ENCODE measurements around the gene LCA5L. TPM values are rescaled to one million over a fixed set of nuclear protein-coding genes. Genes with fewer than 3 reads are reported as not detected.
A peak's percentile ranks its signal among the peaks of the same experiment; 100 is the strongest.

The LCA5L gene
- total and polyA plus RNA-seq, 2 experiments from 2014 or later, result 0.37 to 1.8 TPM

GRCh38 chr21:39386899-39387298 lies 58.7 kb downstream of the LCA5L start:
- H3K79me2 ChIP-seq, result peaks cover 38% of the 10 kb centered on the region
- H3K36me3 ChIP-seq (replicated peaks; ENCODE audit: insufficient read depth, low read depth), result no peaks in the 10 kb centered on the region
- no peaks in the 10 kb centered on the region for H3K4me1 ChIP-seq (ENCODE audit: insufficient read depth)
- WGBS (ENCODE audit: low lambda C conversion rate, missing lambda C conversion rate), result 95% methylated on average over 11 of the region's 11 CpGs
- H4K20me1 ChIP-seq (ENCODE audit: insufficient read depth, poor library complexity, severe bottlenecking), result peaks cover 3% of the 10 kb centered on the region
- H3K4me3 ChIP-seq, result no peak overlapping the region
- no peaks in the 10 kb centered on the region for H3K9me2 ChIP-seq (replicated peaks; ENCODE audit: insufficient read depth)
- no peak for DNase-seq (ENCODE audit: low spot score)
- no peak overlapping the region for H2AFZ ChIP-seq
- H3K27ac ChIP-seq, result no peak overlapping the region
- no peaks in the 10 kb centered on the region for H3K9me3 ChIP-seq (ENCODE audit: low read depth)
- H3K4me2 ChIP-seq, result peak overlapping the region; percentile 83
- H3K27me3 ChIP-seq, result no peaks in the 10 kb centered on the region
- TF ChIP-seq, protein P1, sequence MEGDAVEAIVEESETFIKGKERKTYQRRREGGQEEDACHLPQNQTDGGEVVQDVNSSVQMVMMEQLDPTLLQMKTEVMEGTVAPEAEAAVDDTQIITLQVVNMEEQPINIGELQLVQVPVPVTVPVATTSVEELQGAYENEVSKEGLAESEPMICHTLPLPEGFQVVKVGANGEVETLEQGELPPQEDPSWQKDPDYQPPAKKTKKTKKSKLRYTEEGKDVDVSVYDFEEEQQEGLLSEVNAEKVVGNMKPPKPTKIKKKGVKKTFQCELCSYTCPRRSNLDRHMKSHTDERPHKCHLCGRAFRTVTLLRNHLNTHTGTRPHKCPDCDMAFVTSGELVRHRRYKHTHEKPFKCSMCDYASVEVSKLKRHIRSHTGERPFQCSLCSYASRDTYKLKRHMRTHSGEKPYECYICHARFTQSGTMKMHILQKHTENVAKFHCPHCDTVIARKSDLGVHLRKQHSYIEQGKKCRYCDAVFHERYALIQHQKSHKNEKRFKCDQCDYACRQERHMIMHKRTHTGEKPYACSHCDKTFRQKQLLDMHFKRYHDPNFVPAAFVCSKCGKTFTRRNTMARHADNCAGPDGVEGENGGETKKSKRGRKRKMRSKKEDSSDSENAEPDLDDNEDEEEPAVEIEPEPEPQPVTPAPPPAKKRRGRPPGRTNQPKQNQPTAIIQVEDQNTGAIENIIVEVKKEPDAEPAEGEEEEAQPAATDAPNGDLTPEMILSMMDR (IDR thresholded peaks at IDR 0.05; ENCODE audit: poor library complexity), result no peak
- TF ChIP-seq EZH2 (IDR thresholded peaks at IDR 0.05; ENCODE audit: borderline replicate concordance), result no peak
- TF ChIP-seq EZH2phosphoT487 (IDR thresholded peaks at IDR 0.05; ENCODE audit: low read depth, severe bottlenecking, unreplicated experiment), result no peak

- TF ChIP-seq EZH2 (IDR thresholded peaks at IDR 0.05; ENCODE audit: borderline replicate concordance) (no peak), EZH2phosphoT487 (IDR thresholded peaks at IDR 0.05; ENCODE audit: low read depth, severe bottlenecking, unreplicated experiment) (no peak)
- TF ChIP-seq, protein P1 (IDR thresholded peaks at IDR 0.05; ENCODE audit: poor library complexity), result no peak
- Histone ChIP-seq H3K79me2 (peaks cover 45% of the 10 kb centered on the region), H3K9me3 (ENCODE audit: low read depth) (no peaks in the 10 kb centered on the region), H3K27ac (no peak overlapping the region), H3K4me3 (no peak overlapping the region), H3K27me3 (no peaks in the 10 kb centered on the region), H3K9me2 (replicated peaks; ENCODE audit: insufficient read depth) (no peaks in the 10 kb centered on the region), H3K4me2 (no peak overlapping the region), H4K20me1 (ENCODE audit: insufficient read depth, poor library complexity, severe bottlenecking) (peaks cover 3% of the 10 kb centered on the region), H3K36me3 (replicated peaks; ENCODE audit: insufficient read depth, low read depth) (no peaks in the 10 kb centered on the region), H2AFZ (no peak overlapping the region), H3K4me1 (ENCODE audit: insufficient read depth) (peaks cover 2% of the 10 kb centered on the region)
- WGBS (ENCODE audit: low lambda C conversion rate, missing lambda C conversion rate), result 93% methylated on average over 13 of the region's 13 CpGs
- DNase-seq (ENCODE audit: low spot score), result no peak
These were observed 59.4 kb downstream of the LCA5L start for GRCh38 chr21:39386194-39386593.

DNA sequence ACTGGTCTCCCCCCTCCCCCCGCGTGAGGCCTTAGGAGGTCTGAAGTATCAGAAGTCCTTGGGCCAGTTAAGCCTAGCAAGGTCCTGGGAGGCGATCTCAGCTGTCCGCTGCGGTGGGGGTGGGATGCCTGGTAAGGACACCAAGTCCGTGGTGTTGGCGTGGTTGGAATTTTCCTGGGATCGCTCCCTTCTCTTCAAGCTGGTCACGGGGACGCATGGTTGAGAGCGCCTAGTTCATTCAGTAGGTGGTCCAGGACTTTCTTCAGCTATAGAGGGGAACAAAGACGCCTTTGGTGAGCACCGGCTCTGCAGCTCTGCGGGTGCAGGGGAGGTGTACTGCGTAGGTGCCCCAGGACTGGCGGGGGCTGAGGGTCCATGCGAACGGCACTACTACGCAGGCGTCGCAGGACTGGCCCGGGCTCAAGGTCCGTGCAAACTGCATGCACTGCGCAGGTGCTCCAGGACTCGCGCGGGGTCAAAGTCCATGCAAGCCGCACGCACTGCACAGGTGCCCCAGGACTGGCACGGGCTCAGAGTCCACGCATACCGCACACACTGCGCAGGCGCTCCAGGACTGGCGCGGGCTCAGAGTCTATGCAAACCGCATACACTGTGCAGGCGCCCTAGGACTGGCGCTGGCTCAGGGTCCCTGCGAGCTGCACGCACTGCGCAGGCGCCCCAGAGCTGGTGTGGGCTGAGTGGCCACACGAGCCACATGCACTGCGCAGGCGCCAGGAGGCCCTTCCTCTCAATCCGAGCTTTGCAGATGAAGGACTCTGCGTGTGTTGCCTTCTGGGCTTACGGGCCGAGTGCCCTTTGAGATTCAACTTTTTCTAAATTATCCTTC lies 60.1 kb downstream of the LCA5L start:
- Histone ChIP-seq H4K20me1 (ENCODE audit: insufficient read depth, poor library complexity, severe bottlenecking) (peaks cover 3% of the 10 kb centered on the region), H3K36me3 (replicated peaks; ENCODE audit: insufficient read depth, low read depth) (no peaks in the 10 kb centered on the region), H3K4me3 (no peak overlapping the region), H3K79me2 (peaks cover 49% of the 10 kb centered on the region), H3K9me2 (replicated peaks; ENCODE audit: insufficient read depth) (no peaks in the 10 kb centered on the region), H3K27ac (no peak overlapping the region), H2AFZ (no peak overlapping the region), H3K9me3 (ENCODE audit: low read depth) (no peaks in the 10 kb centered on the region), H3K27me3 (no peaks in the 10 kb centered on the region), H3K4me2 (no peak overlapping the region), H3K4me1 (ENCODE audit: insufficient read depth) (peaks cover 6% of the 10 kb centered on the region)
- WGBS (ENCODE audit: low lambda C conversion rate, missing lambda C conversion rate), result 95% methylated on average over 50 of the region's 50 CpGs
- DNase-seq (ENCODE audit: low spot score), result no peak
- TF ChIP-seq EZH2phosphoT487 (IDR thresholded peaks at IDR 0.05; ENCODE audit: low read depth, severe bottlenecking, unreplicated experiment), result no peak
- TF ChIP-seq, protein P1 (IDR thresholded peaks at IDR 0.05; ENCODE audit: poor library complexity), result no peak
- TF ChIP-seq EZH2 (IDR thresholded peaks at IDR 0.05; ENCODE audit: borderline replicate concordance), result no peak

Measured in hepatocyte (in vitro differentiated cells).